Endothelial cell of hepatic sinusoid (primary cell): ENCODE measurements around the gene TMEM221.

Source experiments
- in situ Hi-C: cut with HindIII; loops from 2 replicates; pipeline ENCODE4 v1.10.0; 2017; ENCODE audit warnings: low sequenced_read_pairs

TMEM221 gene

GRCh38 chr19:17406046-17406886 lies 42.2 kb downstream of the TMEM221 start:
- in situ Hi-C loops: no loop called here

DNA sequence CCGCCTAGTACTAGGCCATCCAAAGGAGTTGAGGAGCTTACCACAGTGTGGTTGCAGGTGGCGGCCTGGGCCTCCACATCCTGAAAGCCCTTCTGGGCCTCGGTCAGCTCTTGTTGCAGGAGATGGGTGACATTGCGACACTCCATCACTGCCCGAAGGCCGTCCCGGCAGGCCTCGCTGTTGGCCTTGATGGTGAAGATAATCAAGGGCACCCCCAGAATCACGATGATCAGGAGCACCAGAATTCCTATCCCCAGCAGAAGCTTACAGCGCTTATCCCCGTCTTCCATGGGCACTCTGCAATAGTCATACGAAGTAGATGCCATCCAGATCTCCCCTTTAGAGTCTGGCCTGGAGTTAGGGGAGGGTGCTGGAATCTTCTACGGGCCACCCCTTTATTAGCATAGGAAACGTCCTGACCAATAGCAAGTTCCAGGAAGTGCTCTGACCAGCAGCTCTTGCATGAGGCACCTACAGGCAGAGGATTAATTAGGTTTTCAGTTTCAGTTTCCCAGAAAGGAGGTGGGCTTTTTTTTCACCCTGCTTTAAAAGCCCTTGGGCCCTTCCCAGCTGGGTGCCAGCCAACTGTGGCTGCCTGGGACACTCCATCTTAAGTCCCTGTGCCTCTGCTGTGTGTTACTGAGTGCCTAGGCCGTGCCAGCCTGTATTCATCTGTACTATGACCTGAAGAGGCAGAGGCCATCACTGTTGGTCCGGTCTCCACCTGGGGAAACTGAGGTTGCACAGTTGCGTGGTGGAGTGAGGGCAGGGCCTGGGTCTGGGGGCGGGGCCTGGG lies 43.0 kb downstream of the TMEM221 start, which contains the start of gene BST2:
Gene BST2 (minus strand): TSS at position 381 of the 796 bp plus-strand sequence. CDS start 55 bp downstream, at position 326.
- in situ Hi-C loops: no loop called here

GRCh38 chr19:17404621-17405249 lies 43.7 kb downstream of the TMEM221 start:
- in situ Hi-C loops: no loop called here

DNA sequence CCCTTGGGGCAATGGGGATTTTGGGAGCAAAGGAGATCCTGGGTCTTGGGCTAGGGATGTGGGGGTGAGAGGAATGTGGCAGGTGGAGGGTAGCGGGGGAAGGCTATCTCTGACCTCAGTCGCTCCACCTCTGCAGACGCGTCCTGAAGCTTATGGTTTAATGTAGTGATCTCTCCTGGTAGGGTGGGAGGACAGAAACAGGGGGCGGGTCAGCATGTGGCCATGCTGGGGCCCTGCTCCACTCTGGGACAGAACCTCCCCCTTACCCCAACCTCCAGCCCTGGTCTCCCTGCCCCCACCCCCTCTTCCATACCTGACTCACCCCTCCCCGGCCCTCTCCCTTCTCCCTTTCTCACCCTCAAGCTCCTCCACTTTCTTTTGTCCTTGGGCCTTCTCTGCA lies 44.5 kb downstream of the TMEM221 start:
- in situ Hi-C loops: no loop called here

- in situ Hi-C loops: no loop called here
Measured at GRCh38 chr19:17402982-17403855, 45.2 kb downstream of the TMEM221 start.

DNA sequence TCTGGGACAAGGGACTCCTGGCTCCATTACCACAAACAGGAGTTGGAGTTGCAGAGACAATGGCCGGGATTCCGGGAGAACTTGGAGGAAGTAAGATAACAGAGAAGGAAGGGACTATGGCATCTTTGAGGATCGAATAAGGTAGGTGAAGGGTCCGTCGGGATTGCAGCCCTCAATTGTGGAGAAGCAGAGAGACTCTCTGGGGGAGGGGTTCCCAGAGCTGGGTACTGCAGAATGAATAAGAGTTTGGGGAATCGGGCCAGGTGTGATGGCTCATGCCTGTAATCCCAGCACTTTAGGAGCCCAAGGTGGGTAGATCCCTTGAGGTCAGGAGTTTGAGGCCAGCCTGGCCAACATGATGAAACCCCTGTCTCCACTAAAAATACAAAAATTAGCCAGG lies 46.8 kb downstream of the TMEM221 start:
- in situ Hi-C loops: no loop called here

DNA sequence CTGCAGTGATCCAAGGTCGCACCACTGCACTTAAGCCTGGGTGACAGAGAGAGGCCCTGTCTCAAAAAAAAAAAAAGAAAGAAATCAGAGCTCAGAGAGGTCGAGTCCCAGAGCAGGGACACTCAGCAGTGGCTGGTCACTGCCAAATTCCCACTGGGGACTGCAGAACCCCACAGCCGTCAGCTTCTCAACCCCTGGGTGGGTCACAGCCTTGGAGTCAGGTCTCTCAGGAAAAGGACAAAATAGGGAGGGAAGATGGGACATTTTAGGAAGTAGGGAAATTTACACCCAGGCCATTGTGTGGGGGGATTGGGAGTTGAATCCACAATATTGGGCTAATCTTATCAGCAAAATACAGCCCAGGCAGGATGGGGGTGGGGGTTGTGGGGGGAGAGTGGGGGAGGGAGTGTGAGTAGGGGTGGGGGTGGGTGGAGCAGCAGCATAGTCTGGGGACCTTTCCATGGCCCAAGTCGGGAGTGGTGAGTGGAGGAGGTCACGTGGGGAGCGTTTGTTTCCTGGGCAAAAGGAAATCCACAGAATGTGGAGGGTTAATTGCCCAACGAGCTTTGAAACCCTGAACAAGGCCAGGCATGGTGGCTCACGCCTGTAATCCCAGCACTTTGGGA lies 49.5 kb downstream of the TMEM221 start:
- in situ Hi-C loops: no loop called here

DNA sequence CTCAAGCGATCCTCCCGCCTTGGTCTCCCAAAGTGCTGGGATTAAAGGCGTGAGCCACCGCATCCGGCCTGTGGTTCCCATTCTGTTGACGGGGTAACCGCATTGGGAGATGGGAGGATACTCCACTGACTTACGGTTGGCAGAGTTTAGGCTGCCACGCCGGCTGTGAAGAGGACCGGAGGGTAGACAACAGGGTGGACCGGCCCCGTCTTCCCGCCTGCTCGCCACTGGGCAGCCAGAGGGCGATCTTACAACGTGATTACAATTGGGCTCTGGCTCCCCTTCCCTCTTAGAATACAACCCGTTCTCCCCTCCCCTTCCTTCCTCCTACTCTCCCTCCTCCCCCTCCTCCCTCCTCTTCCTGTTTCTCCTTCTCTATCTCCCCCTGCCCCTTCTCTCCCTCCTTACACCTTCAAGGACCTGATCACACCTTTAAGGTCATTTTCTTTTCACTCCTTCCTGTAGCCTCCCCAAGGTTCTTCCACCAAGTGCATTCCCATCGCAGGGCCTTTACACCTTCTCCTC lies 53.5 kb downstream of the TMEM221 start:
- in situ Hi-C loops: no loop called here

- in situ Hi-C loops: no loop called here
Measured at GRCh38 chr19:17393914-17394313, 54.6 kb downstream of the TMEM221 start, which contains the start of gene CCDC194. CCDC194 (minus strand) TSS chr19:17394196; CDS start chr19:17394158, 38 bp downstream.

DNA sequence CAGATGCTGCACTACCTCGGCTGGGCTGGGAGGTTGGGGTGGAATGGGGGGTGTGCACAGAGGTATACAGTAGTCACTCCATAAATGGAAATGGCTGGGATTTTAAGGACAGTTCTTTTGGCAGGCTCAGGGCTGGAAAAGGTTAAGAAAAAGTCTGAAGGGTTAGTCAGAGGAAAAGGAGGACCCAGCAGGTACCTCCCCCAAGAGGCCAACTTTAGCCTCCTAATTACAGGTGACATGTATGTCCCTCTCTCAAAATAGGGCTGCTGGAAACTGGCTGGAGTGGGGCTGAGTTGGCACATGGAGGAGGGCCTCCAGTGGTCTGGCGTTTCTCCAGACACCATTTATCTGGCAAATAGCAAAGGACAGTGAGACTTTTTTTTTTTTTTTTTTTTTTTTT lies 55.5 kb downstream of the TMEM221 start:
- in situ Hi-C loops: no loop called here

DNA sequence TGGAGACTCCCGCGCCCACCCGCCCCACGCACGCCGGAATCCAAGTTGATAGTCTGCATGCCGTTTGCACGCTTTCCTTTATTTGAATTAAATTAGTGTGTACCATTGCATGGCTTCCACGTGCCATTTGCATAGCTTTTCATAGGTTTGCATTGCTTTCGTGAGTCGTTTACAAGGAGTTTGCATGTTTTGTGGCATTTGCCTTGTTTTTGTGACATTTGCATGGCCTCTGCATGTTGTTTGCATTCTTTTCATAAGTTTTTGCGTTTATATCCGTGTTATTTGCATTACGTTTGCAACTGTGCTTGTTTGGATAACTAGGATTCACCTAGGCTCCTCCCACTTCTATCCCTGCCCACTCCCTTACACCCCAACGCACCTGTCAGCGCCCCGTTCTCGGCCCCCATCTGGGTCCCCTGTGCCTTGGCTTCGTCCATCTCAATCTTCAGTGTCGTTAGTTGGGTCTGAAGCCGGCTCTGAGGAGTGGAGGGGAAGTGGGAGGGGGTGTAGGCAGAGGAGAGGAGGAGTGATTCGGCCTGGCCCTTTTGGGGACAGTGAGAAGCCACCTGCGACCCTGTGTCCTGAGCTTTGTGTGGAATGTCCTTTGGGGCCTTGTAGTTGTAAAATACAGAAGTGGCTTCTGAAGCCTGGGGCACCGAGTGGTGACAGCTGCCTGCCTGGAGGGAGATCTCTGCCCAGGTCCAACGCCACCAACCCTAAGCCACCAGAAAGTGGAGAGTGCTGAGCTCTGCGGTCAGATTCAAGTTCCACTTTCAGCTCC lies 56.9 kb downstream of the TMEM221 start:
- in situ Hi-C loops: no loop called here

- in situ Hi-C loops: no loop called here
Measured at GRCh38 chr19:17390665-17391370, 57.6 kb downstream of the TMEM221 start.

GRCh38 chr19:17389957-17390664 lies 58.4 kb downstream of the TMEM221 start:
- in situ Hi-C loops: no loop called here

DNA sequence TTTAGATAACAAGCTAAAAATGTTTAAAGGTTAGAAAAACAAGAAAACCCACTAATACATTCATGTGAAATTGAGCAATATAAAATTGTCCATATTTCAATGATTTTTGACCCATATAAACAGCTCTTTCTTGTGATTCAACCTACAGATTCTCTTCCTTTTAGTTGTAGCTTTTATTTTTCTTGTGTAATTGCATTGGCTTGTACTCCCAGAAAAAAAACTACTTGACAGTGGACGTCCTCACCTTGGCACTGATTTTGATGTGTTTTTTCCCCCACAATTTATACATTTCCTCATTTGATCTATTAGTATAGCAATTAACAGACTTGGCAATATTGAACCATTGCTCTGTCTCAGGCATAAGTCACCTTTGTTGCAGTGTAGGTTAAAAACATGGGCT lies 59.2 kb downstream of the TMEM221 start:
- in situ Hi-C loops: no loop called here

- in situ Hi-C loops: no loop called here
Measured at GRCh38 chr19:17385878-17386611, 62.4 kb downstream of the TMEM221 start.
